WTC11 (cell line): ENCODE data around the gene NCK1.

Source experiments
- CBFB ChIP-seq: sonication (generic); formaldehyde crosslinking; IDR thresholded peaks from 2 replicates; pipeline ENCODE4 v1.8.1; 2022; ENCODE audit warnings: mild to moderate bottlenecking, low read depth, missing genetic modification reagents
- CTCF ChIP-seq: fragments of 200-600 bp; IDR thresholded peaks from 2 replicates; pipeline ENCODE4 v1.8.0; 2022; ENCODE audit warnings: antibody characterized with exemption
- SMAD4 ChIP-seq: sonication (generic); formaldehyde crosslinking; IDR thresholded peaks from 2 replicates; pipeline ENCODE4 v1.8.0; 2022; ENCODE audit warnings: mild to moderate bottlenecking, missing genetic modification reagents
- SP1 ChIP-seq: sonication (generic); formaldehyde crosslinking; conservative IDR thresholded peaks from 2 replicates; pipeline ENCODE4 v1.8.1; 2022; ENCODE audit warnings: missing genetic modification reagents
- ZNF396 ChIP-seq: fragments of 250-450 bp; sonication (Bioruptor Pico); IDR thresholded peaks from 2 replicates; pipeline ENCODE4 v1.8.0; 2021; ENCODE audit warnings: mild to moderate bottlenecking, moderate library complexity, borderline replicate concordance
- TF ChIP-seq, protein P1 (sequence below): sonication (generic); formaldehyde crosslinking; conservative IDR thresholded peaks from 2 replicates; pipeline ENCODE4 v1.8.1; 2022; ENCODE audit warnings: mild to moderate bottlenecking, missing genetic modification reagents

- TF ChIP-seq SMAD4 (CRISPR knock-in tag) (no peak), SP1 (CRISPR knock-in tag) (no peak), CBFB (no peak), CTCF (no peak), ZNF396 (CRISPR knock-in tag) (no peak)
- TF ChIP-seq, protein P1, sequence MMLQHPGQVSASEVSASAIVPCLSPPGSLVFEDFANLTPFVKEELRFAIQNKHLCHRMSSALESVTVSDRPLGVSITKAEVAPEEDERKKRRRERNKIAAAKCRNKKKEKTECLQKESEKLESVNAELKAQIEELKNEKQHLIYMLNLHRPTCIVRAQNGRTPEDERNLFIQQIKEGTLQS (CRISPR knock-in tag): no peak
These were observed 23.1 kb upstream of the NCK1 start for GRCh38 chr3:136838641-136839555.
